ENCODE data around the gene SRPK1.

DNA sequence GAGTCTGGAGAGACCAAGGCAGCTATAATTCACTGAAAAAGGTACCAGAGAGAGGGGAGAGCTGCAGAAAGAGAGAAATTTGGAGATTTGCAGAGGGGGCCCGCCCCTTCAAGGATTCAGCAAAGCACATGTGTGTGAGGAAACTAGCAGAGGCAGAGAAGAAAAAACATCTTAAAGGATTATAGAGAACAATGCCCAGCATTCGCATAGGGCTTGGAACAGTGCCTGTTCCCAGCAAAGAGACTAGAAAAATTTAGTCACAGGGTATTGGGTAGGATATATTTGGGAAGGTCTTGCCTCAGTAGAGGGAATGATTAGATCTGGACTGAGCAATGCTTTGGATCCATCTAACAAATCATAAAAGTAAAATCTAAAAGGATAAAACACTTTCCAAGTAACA, 44.0 kb downstream of the SRPK1 start:
- TF ChIP-seq, protein P1, sequence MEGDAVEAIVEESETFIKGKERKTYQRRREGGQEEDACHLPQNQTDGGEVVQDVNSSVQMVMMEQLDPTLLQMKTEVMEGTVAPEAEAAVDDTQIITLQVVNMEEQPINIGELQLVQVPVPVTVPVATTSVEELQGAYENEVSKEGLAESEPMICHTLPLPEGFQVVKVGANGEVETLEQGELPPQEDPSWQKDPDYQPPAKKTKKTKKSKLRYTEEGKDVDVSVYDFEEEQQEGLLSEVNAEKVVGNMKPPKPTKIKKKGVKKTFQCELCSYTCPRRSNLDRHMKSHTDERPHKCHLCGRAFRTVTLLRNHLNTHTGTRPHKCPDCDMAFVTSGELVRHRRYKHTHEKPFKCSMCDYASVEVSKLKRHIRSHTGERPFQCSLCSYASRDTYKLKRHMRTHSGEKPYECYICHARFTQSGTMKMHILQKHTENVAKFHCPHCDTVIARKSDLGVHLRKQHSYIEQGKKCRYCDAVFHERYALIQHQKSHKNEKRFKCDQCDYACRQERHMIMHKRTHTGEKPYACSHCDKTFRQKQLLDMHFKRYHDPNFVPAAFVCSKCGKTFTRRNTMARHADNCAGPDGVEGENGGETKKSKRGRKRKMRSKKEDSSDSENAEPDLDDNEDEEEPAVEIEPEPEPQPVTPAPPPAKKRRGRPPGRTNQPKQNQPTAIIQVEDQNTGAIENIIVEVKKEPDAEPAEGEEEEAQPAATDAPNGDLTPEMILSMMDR (IDR thresholded peaks at IDR 0.05 in 2 of 3, conservative IDR thresholded peaks at IDR 0.05 in 1 of 3; ENCODE audit: borderline replicate concordance in 1 of 3, insufficient read depth in 1 of 3, low read depth in 2 of 3, low read length in 2 of 3): no peak
- TF ChIP-seq SIN3A (IDR thresholded peaks at IDR 0.05; ENCODE audit: low read depth): no peak
- TF ChIP-seq, protein P2, sequence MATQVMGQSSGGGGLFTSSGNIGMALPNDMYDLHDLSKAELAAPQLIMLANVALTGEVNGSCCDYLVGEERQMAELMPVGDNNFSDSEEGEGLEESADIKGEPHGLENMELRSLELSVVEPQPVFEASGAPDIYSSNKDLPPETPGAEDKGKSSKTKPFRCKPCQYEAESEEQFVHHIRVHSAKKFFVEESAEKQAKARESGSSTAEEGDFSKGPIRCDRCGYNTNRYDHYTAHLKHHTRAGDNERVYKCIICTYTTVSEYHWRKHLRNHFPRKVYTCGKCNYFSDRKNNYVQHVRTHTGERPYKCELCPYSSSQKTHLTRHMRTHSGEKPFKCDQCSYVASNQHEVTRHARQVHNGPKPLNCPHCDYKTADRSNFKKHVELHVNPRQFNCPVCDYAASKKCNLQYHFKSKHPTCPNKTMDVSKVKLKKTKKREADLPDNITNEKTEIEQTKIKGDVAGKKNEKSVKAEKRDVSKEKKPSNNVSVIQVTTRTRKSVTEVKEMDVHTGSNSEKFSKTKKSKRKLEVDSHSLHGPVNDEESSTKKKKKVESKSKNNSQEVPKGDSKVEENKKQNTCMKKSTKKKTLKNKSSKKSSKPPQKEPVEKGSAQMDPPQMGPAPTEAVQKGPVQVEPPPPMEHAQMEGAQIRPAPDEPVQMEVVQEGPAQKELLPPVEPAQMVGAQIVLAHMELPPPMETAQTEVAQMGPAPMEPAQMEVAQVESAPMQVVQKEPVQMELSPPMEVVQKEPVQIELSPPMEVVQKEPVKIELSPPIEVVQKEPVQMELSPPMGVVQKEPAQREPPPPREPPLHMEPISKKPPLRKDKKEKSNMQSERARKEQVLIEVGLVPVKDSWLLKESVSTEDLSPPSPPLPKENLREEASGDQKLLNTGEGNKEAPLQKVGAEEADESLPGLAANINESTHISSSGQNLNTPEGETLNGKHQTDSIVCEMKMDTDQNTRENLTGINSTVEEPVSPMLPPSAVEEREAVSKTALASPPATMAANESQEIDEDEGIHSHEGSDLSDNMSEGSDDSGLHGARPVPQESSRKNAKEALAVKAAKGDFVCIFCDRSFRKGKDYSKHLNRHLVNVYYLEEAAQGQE (IDR thresholded peaks at IDR 0.05; ENCODE audit: low read depth): no peak
- TF ChIP-seq POLR2A (IDR thresholded peaks at IDR 0.05; ENCODE audit: borderline replicate concordance, extremely low read depth, insufficient read depth, insufficient read length): no peak
- TF ChIP-seq EZH2phosphoT487 (IDR thresholded peaks at IDR 0.05; ENCODE audit: borderline replicate concordance): no peak
- TF ChIP-seq CBX3 (IDR thresholded peaks at IDR 0.05; ENCODE audit: low read depth): no peak
- no peak for TF ChIP-seq JUND (IDR thresholded peaks at IDR 0.05)
- no peak for TF ChIP-seq POLR2AphosphoS5 (IDR thresholded peaks at IDR 0.05; ENCODE audit: low read depth, low read length)
- TF ChIP-seq, protein P3, sequence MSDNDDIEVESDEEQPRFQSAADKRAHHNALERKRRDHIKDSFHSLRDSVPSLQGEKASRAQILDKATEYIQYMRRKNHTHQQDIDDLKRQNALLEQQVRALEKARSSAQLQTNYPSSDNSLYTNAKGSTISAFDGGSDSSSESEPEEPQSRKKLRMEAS (IDR thresholded peaks at IDR 0.05): no peak
- no peak for TF ChIP-seq EZH2 (IDR thresholded peaks at IDR 0.05)
- TF ChIP-seq, protein P4, sequence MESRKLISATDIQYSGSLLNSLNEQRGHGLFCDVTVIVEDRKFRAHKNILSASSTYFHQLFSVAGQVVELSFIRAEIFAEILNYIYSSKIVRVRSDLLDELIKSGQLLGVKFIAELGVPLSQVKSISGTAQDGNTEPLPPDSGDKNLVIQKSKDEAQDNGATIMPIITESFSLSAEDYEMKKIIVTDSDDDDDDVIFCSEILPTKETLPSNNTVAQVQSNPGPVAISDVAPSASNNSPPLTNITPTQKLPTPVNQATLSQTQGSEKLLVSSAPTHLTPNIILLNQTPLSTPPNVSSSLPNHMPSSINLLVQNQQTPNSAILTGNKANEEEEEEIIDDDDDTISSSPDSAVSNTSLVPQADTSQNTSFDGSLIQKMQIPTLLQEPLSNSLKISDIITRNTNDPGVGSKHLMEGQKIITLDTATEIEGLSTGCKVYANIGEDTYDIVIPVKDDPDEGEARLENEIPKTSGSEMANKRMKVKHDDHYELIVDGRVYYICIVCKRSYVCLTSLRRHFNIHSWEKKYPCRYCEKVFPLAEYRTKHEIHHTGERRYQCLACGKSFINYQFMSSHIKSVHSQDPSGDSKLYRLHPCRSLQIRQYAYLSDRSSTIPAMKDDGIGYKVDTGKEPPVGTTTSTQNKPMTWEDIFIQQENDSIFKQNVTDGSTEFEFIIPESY (IDR thresholded peaks at IDR 0.05; ENCODE audit: extremely low read depth, insufficient replicate concordance, low read length): no peak
- no peak for TF ChIP-seq CEBPB (IDR thresholded peaks at IDR 0.05; ENCODE audit: low read depth)
- TF ChIP-seq, protein P5, sequence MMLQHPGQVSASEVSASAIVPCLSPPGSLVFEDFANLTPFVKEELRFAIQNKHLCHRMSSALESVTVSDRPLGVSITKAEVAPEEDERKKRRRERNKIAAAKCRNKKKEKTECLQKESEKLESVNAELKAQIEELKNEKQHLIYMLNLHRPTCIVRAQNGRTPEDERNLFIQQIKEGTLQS (IDR thresholded peaks at IDR 0.05): no peak
- no peak for TF ChIP-seq RAD21 (IDR thresholded peaks at IDR 0.05; ENCODE audit: low read depth)

Measured in HCT116 (cell line).